GM13976 (cell line): ENCODE data around the gene PPP3CA.

Experiments used
- DNase-seq: peaks from one replicate; pipeline ENCODE4 v3.0.0; 2012; ENCODE audit warnings: low spot score
- in situ Hi-C: fragments of 300-500 bp; cut with MboI; formaldehyde crosslinking; loops from one replicate; pipeline ENCODE4 v1.12.0; 2022; ENCODE audit warnings: low sequenced_read_pairs, mixed read lengths, inconsistent platforms; ENCODE audit not compliant: unreplicated experiment
- TF ChIP-seq, protein P1 (sequence below): IDR thresholded peaks from 2 replicates; pipeline ENCODE4 v1.5.1; 2012; ENCODE audit warnings: borderline replicate concordance, mild to moderate bottlenecking; ENCODE audit not compliant: insufficient read depth; ENCODE audit errors: extremely low read depth, missing control alignments, control extremely low read depth

The PPP3CA gene

DNA sequence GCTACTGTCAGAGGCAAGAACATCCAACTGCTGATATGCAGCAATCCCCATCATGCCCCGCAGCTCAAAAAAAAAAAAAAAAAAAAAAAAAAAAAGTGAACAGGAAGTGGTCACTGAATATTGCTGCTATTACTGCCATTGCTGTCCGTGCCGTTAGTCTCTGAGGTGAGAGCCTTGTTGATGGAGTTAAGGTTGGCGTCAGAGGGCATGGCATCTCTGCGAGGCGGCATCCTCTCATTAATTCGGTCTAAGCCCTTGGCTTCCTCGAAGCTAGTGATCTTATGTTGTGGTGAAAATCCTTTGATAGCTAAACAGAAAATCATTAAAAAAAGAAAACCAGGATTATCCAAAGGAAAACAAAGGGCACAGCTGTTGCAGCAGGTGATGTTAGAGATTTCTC lies 321.6 kb downstream of the PPP3CA start:
- in situ Hi-C loops, result no loop called here
- no peak for DNase-seq
- TF ChIP-seq, protein P1, sequence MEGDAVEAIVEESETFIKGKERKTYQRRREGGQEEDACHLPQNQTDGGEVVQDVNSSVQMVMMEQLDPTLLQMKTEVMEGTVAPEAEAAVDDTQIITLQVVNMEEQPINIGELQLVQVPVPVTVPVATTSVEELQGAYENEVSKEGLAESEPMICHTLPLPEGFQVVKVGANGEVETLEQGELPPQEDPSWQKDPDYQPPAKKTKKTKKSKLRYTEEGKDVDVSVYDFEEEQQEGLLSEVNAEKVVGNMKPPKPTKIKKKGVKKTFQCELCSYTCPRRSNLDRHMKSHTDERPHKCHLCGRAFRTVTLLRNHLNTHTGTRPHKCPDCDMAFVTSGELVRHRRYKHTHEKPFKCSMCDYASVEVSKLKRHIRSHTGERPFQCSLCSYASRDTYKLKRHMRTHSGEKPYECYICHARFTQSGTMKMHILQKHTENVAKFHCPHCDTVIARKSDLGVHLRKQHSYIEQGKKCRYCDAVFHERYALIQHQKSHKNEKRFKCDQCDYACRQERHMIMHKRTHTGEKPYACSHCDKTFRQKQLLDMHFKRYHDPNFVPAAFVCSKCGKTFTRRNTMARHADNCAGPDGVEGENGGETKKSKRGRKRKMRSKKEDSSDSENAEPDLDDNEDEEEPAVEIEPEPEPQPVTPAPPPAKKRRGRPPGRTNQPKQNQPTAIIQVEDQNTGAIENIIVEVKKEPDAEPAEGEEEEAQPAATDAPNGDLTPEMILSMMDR, result no peak

DNA sequence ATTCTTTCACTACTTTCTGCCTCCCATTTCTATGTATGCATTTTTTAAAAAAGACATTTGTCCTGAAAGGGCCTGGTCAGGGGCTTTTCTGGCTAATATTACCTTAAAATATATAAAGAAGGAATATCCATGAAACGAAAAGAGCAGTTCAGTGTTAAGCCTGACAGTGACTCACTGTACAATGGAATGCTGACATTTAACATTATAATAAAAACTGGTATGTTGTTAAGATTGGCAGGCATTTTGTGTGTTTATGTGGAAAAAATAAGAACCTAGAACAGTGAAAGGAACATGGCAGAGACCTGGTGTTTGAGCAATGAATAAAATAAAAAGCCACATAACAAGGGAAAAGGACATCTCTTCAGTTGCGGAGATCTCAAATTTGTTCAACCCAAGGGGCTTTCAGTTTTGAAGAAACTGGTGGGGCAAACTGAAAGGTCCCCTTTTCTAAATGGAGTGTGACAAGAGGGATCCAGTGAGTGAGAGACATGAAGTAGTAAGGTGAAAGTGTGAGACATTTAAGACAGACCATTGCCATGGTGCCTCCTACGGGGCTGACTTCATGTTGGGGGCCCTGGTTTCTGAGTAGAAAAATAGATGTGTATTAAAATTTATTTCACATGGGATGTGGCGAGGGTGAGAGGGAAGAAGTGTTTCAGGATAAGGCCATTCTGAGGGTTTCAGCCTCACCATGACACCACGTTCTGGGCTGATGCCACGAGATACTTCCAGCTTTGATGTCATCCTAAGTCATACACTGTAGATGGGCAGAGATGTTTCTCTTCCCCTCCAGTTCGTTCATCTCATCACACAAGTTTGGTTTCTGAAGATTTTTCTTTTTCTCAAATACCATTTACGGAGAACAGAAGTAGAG lies 324.9 kb downstream of the PPP3CA start:
- no peak for DNase-seq
- in situ Hi-C loops, result no loop called here
- TF ChIP-seq, protein P1, result no peak

DNA sequence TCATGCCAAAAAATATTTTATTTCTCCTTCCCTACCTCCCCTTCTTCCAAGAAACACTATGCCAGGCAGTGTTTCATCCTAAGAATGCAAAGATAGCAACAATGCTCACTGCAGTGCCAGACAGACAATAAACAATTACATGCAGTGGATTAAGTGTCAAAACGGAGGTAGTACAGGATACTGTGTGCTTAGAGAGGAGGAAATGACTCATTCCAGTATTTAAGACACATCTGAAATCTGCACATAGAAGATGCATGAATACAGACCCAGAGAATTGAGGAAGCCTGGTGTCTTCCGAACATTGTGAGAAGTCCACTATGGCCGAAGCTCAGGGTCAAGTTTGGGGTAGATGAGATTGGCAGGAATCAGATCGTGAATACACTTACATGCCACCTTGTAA lies 326.4 kb downstream of the PPP3CA start:
- in situ Hi-C loops, result no loop called here

DNA sequence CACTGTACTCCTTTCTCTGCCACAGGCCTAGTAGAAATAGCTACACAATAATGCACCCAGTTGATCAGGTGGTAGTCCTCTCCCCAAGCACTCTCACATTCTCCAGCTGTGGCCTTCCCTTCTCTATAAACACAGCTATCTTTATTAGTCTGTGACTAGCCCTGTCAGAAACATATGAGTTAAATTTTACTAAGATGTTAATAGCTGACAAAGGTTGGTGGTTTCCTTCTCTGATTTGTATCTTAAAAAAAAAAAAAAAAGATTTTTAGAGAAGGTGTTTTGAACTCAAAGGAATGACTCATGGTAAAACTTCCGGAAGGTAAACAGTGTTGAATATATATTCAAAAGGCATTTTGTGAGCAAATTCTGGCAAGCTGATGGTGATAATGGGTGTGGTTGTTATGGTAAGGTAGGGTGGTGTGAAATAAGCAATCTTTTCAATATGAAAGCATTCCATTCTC lies 327.4 kb downstream of the PPP3CA start:
- no peak for DNase-seq
- TF ChIP-seq, protein P1, result no peak
- in situ Hi-C loops, result no loop called here

More for the DNA sequence above, 326.4 kb downstream of the PPP3CA start:
- TF ChIP-seq, protein P1, result no peak
- DNase-seq, result no peak

DNA sequence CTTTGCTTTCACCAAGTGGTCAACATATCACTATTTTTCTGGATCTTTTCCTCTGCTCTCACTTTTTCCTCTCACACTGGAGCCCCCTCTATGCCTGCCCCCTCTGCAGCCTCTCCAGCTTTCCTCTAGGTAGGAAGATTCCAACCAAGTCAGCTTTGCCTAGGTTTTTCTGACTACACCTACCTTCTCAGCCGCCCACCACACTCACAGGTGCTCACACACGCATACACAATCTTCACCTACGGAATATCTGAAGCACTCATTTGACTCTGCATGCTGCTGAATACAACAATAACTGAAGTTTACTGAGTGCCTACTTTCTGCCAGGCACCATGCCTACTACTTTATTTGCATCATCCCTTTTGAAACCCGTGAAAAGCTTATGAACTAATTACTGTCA lies 328.0 kb downstream of the PPP3CA start:
- TF ChIP-seq, protein P1, result no peak

DNA sequence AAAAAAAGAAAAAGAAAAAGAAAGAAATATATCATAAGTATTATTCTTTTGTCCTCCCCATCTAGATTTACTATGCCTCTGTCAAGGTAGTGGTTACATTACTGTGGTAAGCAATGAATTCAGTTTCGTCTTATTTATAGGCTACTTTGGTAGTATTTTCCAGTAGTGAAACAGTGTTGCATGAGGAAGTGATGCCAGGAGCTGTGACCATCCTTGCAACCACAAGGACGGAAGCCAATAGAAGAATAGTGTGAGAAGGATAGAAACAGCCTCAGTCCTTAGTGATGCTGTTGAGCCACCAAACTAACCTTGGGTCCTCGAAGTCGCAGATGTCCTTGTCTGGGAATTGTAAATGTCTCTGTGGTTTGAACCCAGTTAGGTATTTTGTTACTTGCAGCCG lies 328.5 kb downstream of the PPP3CA start:
- TF ChIP-seq, protein P1, result no peak
- peak; percentile 51 for DNase-seq
- in situ Hi-C loops, result no loop called here

More for the DNA sequence above, 328.0 kb downstream of the PPP3CA start:
- in situ Hi-C loops, result no loop called here
- DNase-seq, result no peak
